ENCODE data around the gene DMBX1. TPM values are rescaled to one million over a fixed set of nuclear protein-coding genes. Genes with fewer than 3 reads are reported as not detected.

Gene DMBX1
- polyA plus RNA-seq, 1 of the 3 experiments (the other 2 are of a cell fraction), result not detected

- Histone ChIP-seq H3K36me3 (replicated peaks in 1 of 2; ENCODE audit: control insufficient read depth in 1 of 2, insufficient read depth in 2 of 2, low read length in 1 of 2) (no peaks in the 10 kb centered on the region), H3K4me3 (ENCODE audit: low read depth in 2 of 2, low read length in 1 of 2) (no peak overlapping the region), H3K9me3 (no peaks in the 10 kb centered on the region), H3K9ac (no peak overlapping the region), H4K20me1 (ENCODE audit: insufficient read depth) (no peaks in the 10 kb centered on the region), H3K27ac (ENCODE audit: low read depth in 2 of 2, low read length in 1 of 2) (no peak overlapping the region), H3K79me2 (ENCODE audit: insufficient read depth) (no peaks in the 10 kb centered on the region), H3K27me3 (ENCODE audit: insufficient read depth) (no peaks in the 10 kb centered on the region), H3K9me2 (no peaks in the 10 kb centered on the region), H3K4me1 (ENCODE audit: control insufficient read depth in 1 of 2, insufficient read depth in 2 of 2, low read depth in 1 of 2, low read length in 1 of 2) (peaks cover 0 to 15% of the 10 kb centered on the region in 2 experiments; a peak in 1 of 4 replicates), H3K4me2 (no peak overlapping the region), H2AFZ (ENCODE audit: low read depth) (no peak overlapping the region), H3F3A (replicated peaks; ENCODE audit: insufficient read depth) (no peaks in the 10 kb centered on the region)
- no peak for DNase-seq
- POLR2A ChIA-PET, result no interaction called here
- TF ChIP-seq SIN3A (IDR thresholded peaks at IDR 0.05; ENCODE audit: borderline replicate concordance, low read depth, low read length) (no peak), EZH2phosphoT487 (IDR thresholded peaks at IDR 0.05; ENCODE audit: borderline replicate concordance, low read depth) (no peak), TCF12 (IDR thresholded peaks at IDR 0.05) (no peak), MAX (IDR thresholded peaks at IDR 0.05; ENCODE audit: low read depth) (no peak), CHD2 (IDR thresholded peaks at IDR 0.05; ENCODE audit: low read length, partially characterized antibody) (no peak), TAF1 (IDR thresholded peaks at IDR 0.05; ENCODE audit: borderline replicate concordance, low read depth, low read length) (no peak), MEF2A (IDR thresholded peaks at IDR 0.05; ENCODE audit: borderline replicate concordance, low read depth) (no peak), IRF3 (IDR thresholded peaks at IDR 0.05; ENCODE audit: low read depth, low read length) (no peak), FOXJ3 (CRISPR knock-in tag; IDR thresholded peaks at IDR 0.05) (no peak), RXRA (IDR thresholded peaks at IDR 0.05; ENCODE audit: borderline replicate concordance, low read depth) (no peak), RCOR1 (IDR thresholded peaks at IDR 0.05; ENCODE audit: low read length) (no peak), ZBTB33 (IDR thresholded peaks at IDR 0.05; ENCODE audit: borderline replicate concordance, low read depth) (no peak), NFIC (IDR thresholded peaks at IDR 0.05; ENCODE audit: borderline replicate concordance) (no peak)
- WGBS (ENCODE audit: low lambda C conversion rate), result 63% methylated on average over 3 of the region's 3 CpGs
- CTCF ChIA-PET, result interaction anchor here (1.0 to 10.6 kb wide), 5 partner anchors 13 to 64 kb away, joined by 3 to 99 read pairs (median 4); no protein-coding TSS in a partner anchor
These were observed 24.7 kb upstream of the DMBX1 start for GRCh38 chr1:46464915-46465314.

GRCh38 chr1:46465981-46466476, 23.6 kb upstream of the DMBX1 start:
- H3K27me3 ChIP-seq (ENCODE audit: insufficient read depth), result no peaks in the 10 kb centered on the region
- ChIA-PET POLR2A (no interaction called here), CTCF (interaction anchor here (1.0 to 10.6 kb wide), 3 partner anchors 11 to 24 kb away, joined by 3 to 99 read pairs (median 17); no protein-coding TSS in a partner anchor)
- WGBS (ENCODE audit: low lambda C conversion rate), result 80% methylated on average over 11 of the region's 20 CpGs
- no peaks in the 10 kb centered on the region for H3K9me2 ChIP-seq
- peaks cover 0 to 15% of the 10 kb centered on the region in 2 experiments; a peak in 1 of 4 replicates for H3K4me1 ChIP-seq (ENCODE audit: control insufficient read depth in 1 of 2, insufficient read depth in 2 of 2, low read depth in 1 of 2, low read length in 1 of 2)
- no peaks in the 10 kb centered on the region for H4K20me1 ChIP-seq (ENCODE audit: insufficient read depth)
- H3K9ac ChIP-seq, result no peak overlapping the region
- no peak for DNase-seq
- no peak for TF ChIP-seq YY1 (IDR thresholded peaks at IDR 0.05; ENCODE audit: low read depth)
- no peak for TF ChIP-seq SIN3A (IDR thresholded peaks at IDR 0.05; ENCODE audit: borderline replicate concordance, low read depth, low read length)
- no peak for TF ChIP-seq NRF1 (IDR thresholded peaks at IDR 0.05; ENCODE audit: low read depth, low read length)
- TF ChIP-seq TEAD4 (IDR thresholded peaks at IDR 0.05; ENCODE audit: borderline replicate concordance, insufficient read depth), result no peak
- no peak for TF ChIP-seq NFIC (IDR thresholded peaks at IDR 0.05; ENCODE audit: borderline replicate concordance)
- TF ChIP-seq MEF2A (IDR thresholded peaks at IDR 0.05; ENCODE audit: borderline replicate concordance, low read depth), result no peak
- no peak for TF ChIP-seq RFX5 (IDR thresholded peaks at IDR 0.05; ENCODE audit: low read length)
- no peak for TF ChIP-seq IRF3 (IDR thresholded peaks at IDR 0.05; ENCODE audit: low read depth, low read length)
- no peak for TF ChIP-seq USF1 (IDR thresholded peaks at IDR 0.05; ENCODE audit: borderline replicate concordance, low read depth)
- no peaks in the 10 kb centered on the region for H3K79me2 ChIP-seq (ENCODE audit: insufficient read depth)
- H3K36me3 ChIP-seq (replicated peaks in 1 of 2; ENCODE audit: control insufficient read depth in 1 of 2, insufficient read depth in 2 of 2, low read length in 1 of 2), result no peaks in the 10 kb centered on the region
- H3K9me3 ChIP-seq, result no peaks in the 10 kb centered on the region
- H3K4me3 ChIP-seq (ENCODE audit: low read depth in 2 of 2, low read length in 1 of 2), result peak overlapping the region in 1 of 2 experiments; percentile 43; a peak in 1 of 4 replicates
- H3K27ac ChIP-seq (ENCODE audit: low read depth in 2 of 2, low read length in 1 of 2), result no peak overlapping the region
- no peak overlapping the region for H2AFZ ChIP-seq (ENCODE audit: low read depth)
- H3K4me2 ChIP-seq, result no peak overlapping the region
- H3F3A ChIP-seq (replicated peaks; ENCODE audit: insufficient read depth), result no peaks in the 10 kb centered on the region
